Cardiac fibroblast (primary cell): ENCODE results near the gene CHID1.

ENCODE experiments used
- DNase-seq, 2 donors: peaks; one replicate each; pipeline versions ENCODE4 v3.0.0 to v3.0.0-alpha.2; 2010; ENCODE audit warnings: low read depth in 2 of 2
- H3K4me3 ChIP-seq, 2 donors: replicated peaks in 1 of 2; 1 replicate in 1 of 2; 2 replicates in 1 of 2; pipeline ENCODE4 v1.5.1; 2011; ENCODE audit warnings: low read depth in 2 of 2, low read length in 2 of 2, mild to moderate bottlenecking in 2 of 2, moderate library complexity in 1 of 2
- TF ChIP-seq, protein P1 (sequence below): IDR thresholded peaks from one replicate; pipeline ENCODE4 v1.5.1; 2011; ENCODE audit warnings: low read depth, mild to moderate bottlenecking, low read length, inconsistent platforms

CHID1 gene

DNA sequence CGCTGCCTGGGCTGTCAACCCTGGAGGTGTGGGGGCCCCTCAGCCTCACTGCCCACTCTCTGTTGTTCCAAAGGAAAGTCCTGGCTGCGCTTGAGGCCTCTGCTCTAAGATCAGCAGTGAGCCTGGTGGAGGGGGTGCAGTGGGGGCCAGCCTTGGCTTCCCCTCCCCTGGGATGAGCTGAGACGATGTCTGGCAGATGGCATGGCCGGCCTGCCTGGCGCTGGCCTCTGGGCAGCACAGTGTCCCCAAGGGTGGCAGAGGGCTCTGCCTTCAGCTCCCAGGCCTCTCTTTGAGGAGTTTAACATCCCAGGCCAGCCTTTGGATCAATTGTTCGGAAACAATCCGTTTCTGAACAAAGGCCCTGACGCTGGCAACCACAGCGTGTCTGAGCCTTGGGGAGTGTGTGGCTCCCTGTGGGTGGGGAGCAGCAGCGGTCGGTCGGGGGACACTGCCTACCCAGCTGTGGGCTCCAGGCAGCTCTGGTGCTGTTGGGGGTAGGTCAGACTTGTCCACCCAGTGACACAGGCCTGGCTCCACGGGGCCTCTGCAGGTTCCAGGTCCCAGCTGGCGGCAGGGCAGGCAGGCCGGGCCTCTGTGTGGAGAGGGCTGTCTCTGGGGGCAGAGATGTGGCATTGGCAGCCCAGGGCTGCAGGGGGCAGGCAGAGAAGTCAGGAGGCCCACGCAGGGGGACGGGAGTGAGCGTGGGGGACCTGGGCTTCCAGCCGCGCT, 55.8 kb downstream of the CHID1 start:
- H3K4me3 ChIP-seq, result no peak overlapping the region

GRCh38 chr11:853682-854448, 56.7 kb downstream of the CHID1 start:
- no peak overlapping the region for H3K4me3 ChIP-seq
- DNase-seq, result no peak
- TF ChIP-seq, protein P1, sequence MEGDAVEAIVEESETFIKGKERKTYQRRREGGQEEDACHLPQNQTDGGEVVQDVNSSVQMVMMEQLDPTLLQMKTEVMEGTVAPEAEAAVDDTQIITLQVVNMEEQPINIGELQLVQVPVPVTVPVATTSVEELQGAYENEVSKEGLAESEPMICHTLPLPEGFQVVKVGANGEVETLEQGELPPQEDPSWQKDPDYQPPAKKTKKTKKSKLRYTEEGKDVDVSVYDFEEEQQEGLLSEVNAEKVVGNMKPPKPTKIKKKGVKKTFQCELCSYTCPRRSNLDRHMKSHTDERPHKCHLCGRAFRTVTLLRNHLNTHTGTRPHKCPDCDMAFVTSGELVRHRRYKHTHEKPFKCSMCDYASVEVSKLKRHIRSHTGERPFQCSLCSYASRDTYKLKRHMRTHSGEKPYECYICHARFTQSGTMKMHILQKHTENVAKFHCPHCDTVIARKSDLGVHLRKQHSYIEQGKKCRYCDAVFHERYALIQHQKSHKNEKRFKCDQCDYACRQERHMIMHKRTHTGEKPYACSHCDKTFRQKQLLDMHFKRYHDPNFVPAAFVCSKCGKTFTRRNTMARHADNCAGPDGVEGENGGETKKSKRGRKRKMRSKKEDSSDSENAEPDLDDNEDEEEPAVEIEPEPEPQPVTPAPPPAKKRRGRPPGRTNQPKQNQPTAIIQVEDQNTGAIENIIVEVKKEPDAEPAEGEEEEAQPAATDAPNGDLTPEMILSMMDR, result no peak

More for the DNA sequence above, 55.8 kb downstream of the CHID1 start:
- no peak for DNase-seq
- TF ChIP-seq, protein P1, result no peak

GRCh38 chr11:852762-853161, 57.8 kb downstream of the CHID1 start:
- TF ChIP-seq, protein P1, result no peak
- no peak overlapping the region for H3K4me3 ChIP-seq
- no peak for DNase-seq

DNA sequence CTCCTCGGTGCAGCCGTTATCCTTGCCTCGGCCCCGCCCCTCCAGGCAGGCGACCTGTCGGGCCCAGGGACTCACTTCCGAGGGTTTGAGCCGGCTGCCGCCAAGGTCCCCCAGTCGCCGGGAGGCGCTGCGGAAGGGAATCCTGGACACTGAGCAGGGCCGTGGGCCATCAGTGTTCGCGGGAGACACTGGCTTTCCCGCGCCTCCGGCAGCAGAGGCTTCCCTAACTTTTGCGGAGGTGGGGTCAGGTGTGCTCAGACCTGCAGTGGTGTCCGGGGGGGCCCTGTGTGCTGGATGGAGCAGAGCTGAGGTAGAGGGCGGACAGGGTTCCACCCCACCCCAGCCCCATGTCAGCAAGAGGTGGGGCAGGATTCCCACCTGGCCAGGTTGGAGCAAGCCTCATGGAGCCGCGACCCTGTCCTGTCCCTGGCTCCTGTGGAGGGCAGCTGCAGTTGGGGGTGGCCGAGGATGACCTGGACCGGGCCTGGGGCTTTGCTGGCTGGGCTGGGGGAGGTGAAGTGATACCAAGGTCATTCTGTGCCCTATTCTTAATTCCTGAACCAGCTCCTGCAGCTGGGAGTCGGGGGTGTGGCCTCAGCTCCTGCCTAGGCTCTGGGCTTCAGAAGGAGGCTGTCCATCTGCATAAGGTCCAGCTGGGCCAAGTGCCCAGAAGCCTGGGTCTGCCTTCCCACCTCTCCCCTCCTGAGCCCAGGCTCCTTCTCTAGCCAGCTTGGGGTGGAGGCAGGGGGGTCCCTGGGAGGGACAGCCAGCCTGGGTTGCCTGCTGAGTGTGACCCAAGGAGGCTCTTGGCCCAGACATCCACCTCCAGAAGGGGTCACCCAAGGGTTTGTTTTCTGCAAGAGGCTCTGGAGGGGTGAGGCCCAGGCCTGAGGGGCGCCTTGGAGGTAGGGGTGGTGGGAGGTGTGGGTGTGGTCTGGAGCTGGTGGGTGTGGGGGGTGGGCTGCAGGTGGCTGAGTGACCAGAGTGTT, 59.5 kb downstream of the CHID1 start:
- DNase-seq, result no peak
- peak overlapping the region in 1 of 2 donors; percentile 47 for H3K4me3 ChIP-seq
- TF ChIP-seq, protein P1, result no peak

DNA sequence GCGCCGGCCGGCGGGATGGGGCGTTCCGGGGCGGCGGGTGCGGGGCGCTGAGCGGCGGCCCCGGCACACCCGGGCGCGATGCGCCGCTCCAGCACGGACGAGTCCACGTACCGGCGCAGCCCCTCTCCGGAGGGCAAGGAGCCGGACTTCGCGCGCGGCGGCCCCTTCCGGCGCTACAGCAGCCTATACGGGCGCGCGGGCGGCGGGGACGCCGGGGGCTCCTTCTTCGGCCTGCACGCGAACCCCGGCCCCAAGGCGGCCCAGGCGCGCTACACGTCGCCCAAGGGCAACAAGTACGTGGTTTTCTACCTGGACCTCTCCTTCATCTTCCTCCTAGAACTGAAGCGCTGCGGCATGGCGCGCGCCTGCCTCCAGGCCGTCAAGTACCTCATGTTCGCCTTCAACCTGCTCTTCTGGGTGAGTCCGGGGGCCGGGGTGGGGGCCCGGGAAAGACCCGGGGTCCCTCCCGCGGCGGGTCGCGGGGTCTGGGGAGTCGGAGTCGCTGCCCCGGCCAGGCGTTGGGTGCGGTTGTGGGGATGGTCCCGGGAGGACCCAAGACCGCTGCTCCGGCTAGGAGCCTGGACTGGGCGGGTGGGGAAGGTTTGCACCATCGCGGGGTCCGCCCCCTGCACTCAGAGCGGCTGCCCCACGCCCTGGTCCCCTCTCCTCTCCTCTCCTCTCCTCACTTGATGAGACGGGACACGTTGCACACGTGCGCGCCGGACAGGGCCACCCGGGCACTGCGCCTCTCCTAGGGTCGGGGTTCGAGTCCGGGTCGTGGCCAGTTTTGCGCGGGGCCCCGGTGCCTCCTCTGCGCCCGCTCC, 60.4 kb downstream of the CHID1 start:
- H3K4me3 ChIP-seq, result peak overlapping the region in 1 of 2 donors; percentile 47
- no peak for DNase-seq
- TF ChIP-seq, protein P1, result no peak
